Ishikawa (cell line): ENCODE data around the gene PVRIG.

Experiments
- CEBPB ChIP-seq: IDR thresholded peaks from 2 replicates; pipeline ENCODE4 v1.6.1; 2012
- CREB1 ChIP-seq: IDR thresholded peaks from 2 replicates; pipeline ENCODE4 v1.6.1; 2012; ENCODE audit warnings: low read depth
- EGR1 ChIP-seq: IDR thresholded peaks from 2 replicates; pipeline ENCODE4 v1.6.1; 2012
- EP300 ChIP-seq: IDR thresholded peaks from 2 replicates; pipeline ENCODE4 v1.6.1; 2012; ENCODE audit warnings: borderline replicate concordance
- FOXM1 ChIP-seq: IDR thresholded peaks from 2 replicates; pipeline ENCODE4 v1.6.1; 2012; ENCODE audit warnings: low read depth, borderline replicate concordance
- MAX ChIP-seq: IDR thresholded peaks from 2 replicates; pipeline ENCODE4 v1.6.1; 2012
- NFIC ChIP-seq: IDR thresholded peaks from 2 replicates; pipeline ENCODE4 v1.6.1; 2012
- RAD21 ChIP-seq: IDR thresholded peaks from 2 replicates; pipeline ENCODE4 v1.6.1; 2012; ENCODE audit warnings: low read depth
- REST ChIP-seq: IDR thresholded peaks from 2 replicates; pipeline ENCODE4 v1.6.1; 2012; ENCODE audit warnings: low read depth, mild to moderate bottlenecking
- TAF1 ChIP-seq: IDR thresholded peaks from 2 replicates; pipeline ENCODE4 v1.6.1; 2012; ENCODE audit warnings: low read depth, mild to moderate bottlenecking
- TCF12 ChIP-seq: IDR thresholded peaks from 2 replicates; pipeline ENCODE4 v1.6.1; 2012; ENCODE audit warnings: low read depth
- TEAD4 ChIP-seq: IDR thresholded peaks from 2 replicates; pipeline ENCODE4 v1.6.1; 2012
- USF1 ChIP-seq: IDR thresholded peaks from 2 replicates; pipeline ENCODE4 v1.6.1; 2012
- YY1 ChIP-seq: IDR thresholded peaks from 2 replicates; pipeline ENCODE4 v1.6.1; 2012; ENCODE audit warnings: low read depth
- ZBTB7A ChIP-seq: IDR thresholded peaks from 2 replicates; pipeline ENCODE4 v1.6.1; 2012; ENCODE audit warnings: low read depth

Gene PVRIG

GRCh38 chr7:100219271-100219737, 445 bp upstream of the PVRIG start:
- TF ChIP-seq ZBTB7A (no peak), TEAD4 (no peak), REST (no peak), TAF1 (no peak), NFIC (no peak), EP300 (no peak), RAD21 (no peak), EGR1 (no peak), FOXM1 (no peak), USF1 (no peak), TCF12 (no peak), CREB1 (no peak), YY1 (no peak), MAX (no peak)

GRCh38 chr7:100220586-100221230, 959 bp downstream of the PVRIG start:
- TF ChIP-seq MAX (no peak), CEBPB (no peak), EP300 (no peak), ZBTB7A (no peak), TCF12 (no peak), FOXM1 (no peak)

- no peak for TF ChIP-seq TCF12
- TF ChIP-seq NFIC, result no peak
- no peak for TF ChIP-seq MAX
- TF ChIP-seq TAF1, result no peak
- TF ChIP-seq REST, result no peak
These were observed 1.5 kb downstream of the PVRIG start for GRCh38 chr7:100221231-100221718.

GRCh38 chr7:100221767-100222444, 2.2 kb downstream of the PVRIG start:
- TF ChIP-seq EGR1 (no peak), USF1 (no peak), CEBPB (no peak), YY1 (no peak), RAD21 (no peak), EP300 (no peak), TAF1 (no peak), REST (no peak), ZBTB7A (no peak), FOXM1 (no peak), NFIC (no peak), TCF12 (no peak), CREB1 (no peak), TEAD4 (no peak), MAX (no peak)
